Measurements from ENCODE around the gene TNFRSF8.
A peak's percentile ranks its signal among the peaks of the same experiment; 100 is the strongest.

TNFRSF8 gene

DNA sequence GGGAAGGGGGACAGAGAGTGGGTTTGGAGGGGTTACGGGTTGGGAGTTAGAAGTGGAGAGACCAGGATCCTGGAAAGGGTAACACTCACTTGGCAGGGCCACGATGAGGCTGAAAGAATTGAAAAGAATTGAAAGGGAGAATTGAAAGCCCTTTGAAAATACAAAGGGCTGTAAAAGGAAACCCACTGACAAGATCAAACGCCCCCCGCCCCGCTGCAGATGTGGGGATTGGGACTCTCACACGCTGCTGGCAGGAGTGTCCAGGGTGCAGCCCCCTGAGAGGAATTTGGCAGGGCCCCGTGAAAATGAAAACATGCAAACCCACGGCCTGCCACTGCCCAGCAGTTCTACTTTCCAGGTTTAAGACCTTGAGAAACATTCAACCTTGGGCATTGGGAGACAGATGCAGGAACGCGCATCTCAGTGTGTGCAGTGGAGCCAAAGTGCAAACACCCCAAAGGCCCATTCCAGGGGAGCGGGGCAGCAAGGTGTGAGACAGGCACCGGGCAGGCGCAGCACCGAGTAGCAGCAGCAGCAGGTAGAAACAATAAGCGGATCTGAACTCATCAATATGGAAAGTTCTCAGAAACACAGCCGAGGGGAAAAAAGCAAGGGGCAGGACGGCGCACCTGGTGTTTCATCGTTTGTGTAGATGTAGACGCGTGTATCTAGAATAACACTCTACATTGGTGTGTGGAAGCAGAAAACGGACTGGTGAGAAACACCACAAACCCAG lies 95.4 kb downstream of the TNFRSF8 start:
- no peak for DNase-seq (ENCODE audit: low spot score)

DNA sequence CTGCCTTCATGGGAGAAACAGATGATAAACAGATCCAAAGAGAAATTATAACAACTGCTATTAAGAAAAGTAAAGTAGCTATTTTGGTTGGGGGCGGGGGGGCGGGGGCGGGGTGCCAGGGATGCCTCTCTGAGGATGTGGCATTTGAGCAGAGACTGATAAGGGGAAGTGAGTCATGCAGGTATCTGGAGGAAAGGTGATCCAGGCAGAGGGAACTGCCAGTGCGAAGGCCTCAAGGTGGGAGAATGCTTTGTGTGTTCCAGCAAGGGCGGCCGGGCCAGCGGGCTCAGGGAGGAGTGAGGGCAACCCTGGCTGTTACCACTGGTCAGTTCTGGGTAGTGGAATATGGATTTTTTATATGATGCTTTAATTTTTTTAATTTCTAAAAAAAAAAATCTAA lies 96.7 kb downstream of the TNFRSF8 start:
- DNase-seq (ENCODE audit: low spot score), result no peak

- no peak for DNase-seq (ENCODE audit: low spot score)
Observed at GRCh38 chr1:12161324-12161661, 98.2 kb downstream of the TNFRSF8 start.

DNA sequence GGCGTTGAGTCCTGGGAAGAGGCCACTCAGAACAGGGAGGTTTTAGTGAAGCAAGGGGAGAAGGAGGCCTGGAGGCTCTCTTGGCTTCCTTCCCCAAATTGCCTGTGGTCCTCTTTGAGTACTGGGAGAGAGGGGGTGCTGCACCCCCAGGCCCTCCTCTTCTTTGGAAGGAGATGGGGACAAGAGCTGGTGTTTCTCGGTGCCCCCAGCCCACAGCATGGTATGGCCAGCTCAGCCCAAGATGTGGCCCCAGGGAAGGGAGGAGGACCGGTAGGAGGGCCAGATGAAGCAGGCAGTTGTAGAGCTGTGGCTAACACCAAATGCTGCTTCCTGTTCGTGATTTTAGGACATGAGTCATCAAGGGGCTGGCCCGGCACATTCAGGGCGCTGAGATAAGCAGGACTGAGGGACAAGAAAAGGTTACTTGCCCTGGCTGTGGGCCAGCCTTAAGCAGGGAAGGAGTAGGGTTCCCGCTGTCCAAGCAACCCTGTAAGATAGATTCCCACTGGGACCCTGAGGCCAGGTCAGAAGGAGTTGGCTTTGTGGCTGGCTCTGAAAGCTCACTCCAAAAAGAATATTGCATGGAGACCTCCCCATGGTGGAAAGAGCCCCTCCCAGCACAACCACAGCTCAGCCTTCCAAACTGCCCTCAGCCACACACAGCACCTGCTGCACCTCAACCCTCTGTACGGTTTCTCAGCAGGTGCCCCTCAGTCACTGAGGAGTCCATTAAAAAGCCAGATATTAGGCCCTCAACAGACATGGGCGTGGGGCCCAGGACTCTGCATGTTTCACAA lies 98.8 kb downstream of the TNFRSF8 start:
- DNase-seq (ENCODE audit: low spot score), result peak; percentile 70

DNA sequence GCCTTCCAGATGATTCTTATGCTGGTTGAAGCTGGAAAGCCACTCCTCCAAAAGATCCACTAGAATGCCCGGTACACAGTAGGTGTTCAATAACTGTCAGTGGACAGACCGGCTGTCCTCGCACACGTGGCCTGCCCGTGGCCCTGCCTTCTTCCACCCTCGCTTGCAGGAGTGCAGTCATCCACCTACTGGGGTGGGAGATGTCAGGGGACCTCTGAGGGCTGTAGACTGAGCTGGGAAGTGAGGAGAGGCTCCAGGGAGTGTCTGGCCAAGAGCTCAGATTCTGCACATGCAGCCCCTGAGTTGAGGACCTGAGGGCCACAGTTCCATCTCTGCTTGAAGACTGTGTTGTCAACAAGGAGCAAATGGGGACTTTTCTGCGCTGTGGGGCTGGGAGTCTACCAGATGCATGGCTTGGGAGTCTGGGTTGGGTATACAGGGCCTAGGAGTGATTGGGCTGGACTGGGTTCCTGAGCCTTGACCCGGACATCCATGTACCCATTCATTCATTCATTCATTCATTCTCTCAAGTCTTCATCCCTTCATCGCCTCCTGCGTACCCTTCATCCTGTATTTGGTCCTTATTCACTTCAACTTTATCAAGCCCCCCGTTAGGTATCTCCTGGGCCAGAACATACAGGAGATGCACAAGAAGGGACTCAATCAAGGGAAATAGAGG lies 99.5 kb downstream of the TNFRSF8 start:
- no peak for DNase-seq (ENCODE audit: low spot score)

DNA sequence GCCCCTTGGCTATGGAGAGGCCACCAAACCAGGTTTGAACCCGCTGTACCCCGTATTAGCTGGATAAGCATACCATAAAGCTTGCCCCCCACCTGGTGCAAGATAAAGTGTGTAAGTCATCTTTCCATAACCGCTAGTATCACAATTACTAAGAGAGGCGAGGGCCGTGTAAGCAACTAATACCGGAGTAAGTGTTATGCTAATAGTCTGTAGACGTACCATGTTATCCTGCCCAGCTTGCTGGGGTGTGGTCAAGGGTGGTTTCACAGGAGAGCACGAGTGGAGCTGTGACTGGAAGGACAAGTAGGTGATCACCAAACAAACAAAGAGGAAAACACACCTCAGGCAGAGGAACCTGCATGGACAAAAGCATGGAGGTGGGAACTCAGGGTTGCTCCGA lies 100.1 kb downstream of the TNFRSF8 start:
- DNase-seq (ENCODE audit: low spot score), result no peak

DNA sequence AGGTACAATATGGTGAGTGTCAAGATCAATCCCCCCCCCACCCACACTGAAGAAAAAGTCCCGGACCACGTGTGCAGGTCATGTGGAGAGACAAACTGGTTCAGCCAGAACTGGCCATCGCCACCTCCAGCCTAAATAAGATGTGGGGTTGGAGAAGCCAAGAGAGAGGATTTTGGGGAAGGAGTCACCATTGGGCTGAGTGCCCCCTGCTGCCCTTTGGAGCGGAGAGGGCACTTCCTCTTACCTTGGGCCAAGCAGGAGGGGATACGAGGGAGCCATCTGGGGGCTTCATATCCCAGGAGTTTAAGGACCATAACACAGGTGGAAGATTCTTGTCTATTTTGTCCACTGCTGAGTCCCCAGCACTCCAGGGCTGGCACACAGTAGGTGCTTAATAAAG lies 101.1 kb downstream of the TNFRSF8 start:
- DNase-seq (ENCODE audit: low spot score), result no peak

- no peak for DNase-seq (ENCODE audit: low spot score)
Observed at GRCh38 chr1:12165342-12165741, 102.2 kb downstream of the TNFRSF8 start.

DNA sequence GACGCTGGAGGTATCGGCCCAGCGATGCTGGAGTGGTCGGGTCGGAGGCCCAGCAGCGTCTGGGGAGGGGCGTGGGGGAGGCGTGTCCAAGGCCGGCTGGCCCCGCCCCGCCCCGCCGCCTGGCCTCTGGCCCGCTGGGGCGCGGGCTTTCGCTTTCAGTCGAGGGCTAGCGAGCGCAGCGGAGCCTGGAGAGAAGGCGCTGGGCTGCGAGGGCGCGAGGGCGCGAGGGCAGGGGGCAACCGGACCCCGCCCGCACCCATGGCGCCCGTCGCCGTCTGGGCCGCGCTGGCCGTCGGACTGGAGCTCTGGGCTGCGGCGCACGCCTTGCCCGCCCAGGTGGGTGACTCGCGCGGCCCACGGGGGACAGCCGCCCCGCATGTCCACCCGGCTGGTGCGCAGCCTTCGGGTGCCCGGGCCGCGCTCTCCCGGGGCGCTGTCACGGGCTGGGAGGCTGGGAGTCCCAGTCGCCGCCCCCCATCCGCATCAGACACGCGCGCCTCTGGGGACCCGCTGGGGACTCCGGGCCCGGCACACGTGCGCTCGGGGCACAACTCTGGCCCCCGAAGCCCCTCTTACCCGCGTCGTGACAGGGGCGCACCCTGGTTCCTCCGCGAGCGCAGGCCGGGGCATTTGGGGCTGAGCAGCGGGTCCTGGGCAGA lies 103.9 kb downstream of the TNFRSF8 start, which contains the start of gene TNFRSF1B:
TSS of gene TNFRSF1B (plus strand) at position 158 of the 659 bp plus-strand sequence. CDS start at position 259, 101 bp downstream.
- DNase-seq (ENCODE audit: low spot score), result peak; percentile 55

- DNase-seq (ENCODE audit: low spot score), result peak; percentile 51
Observed at GRCh38 chr1:12167493-12168429, 104.7 kb downstream of the TNFRSF8 start.

- DNase-seq (ENCODE audit: low spot score), result no peak
Observed at GRCh38 chr1:12168451-12169160, 105.5 kb downstream of the TNFRSF8 start.

DNA sequence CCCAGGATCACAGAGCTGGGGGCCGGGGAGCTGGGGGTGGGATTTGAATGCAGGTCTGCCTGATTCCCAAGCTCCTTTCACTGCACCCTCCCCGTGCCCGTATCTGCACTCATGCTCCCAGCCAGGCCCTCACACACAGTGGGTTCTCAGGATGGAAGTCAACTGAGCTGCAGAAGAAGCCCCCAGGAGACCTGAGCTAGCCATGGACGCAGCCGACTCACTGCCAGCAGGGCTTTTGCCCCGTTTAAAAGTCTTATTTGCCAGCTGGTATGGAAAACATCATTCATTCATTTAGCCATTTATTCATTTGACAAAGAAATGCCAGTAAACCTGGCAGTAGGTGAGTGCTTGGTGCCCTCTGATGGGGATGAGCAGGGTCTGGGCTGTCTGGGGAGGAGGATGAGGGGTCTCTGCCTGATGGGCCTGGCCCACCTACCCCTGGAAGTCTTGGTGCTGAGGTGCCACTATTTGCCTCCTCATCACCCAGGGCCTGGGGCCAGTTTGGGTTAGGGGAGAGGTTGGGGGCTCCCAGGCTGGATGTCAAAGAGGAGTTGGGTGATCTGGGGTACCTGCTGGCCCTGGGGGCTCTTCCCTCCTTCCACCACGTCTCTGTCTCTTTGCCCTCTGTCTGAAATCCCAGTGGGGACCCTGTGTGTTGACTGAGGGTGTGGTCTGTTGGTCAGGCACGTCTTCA lies 106.5 kb downstream of the TNFRSF8 start:
- DNase-seq (ENCODE audit: low spot score), result no peak

- DNase-seq (ENCODE audit: low spot score), result no peak
Observed at GRCh38 chr1:12170263-12170671, 107.2 kb downstream of the TNFRSF8 start.

DNA sequence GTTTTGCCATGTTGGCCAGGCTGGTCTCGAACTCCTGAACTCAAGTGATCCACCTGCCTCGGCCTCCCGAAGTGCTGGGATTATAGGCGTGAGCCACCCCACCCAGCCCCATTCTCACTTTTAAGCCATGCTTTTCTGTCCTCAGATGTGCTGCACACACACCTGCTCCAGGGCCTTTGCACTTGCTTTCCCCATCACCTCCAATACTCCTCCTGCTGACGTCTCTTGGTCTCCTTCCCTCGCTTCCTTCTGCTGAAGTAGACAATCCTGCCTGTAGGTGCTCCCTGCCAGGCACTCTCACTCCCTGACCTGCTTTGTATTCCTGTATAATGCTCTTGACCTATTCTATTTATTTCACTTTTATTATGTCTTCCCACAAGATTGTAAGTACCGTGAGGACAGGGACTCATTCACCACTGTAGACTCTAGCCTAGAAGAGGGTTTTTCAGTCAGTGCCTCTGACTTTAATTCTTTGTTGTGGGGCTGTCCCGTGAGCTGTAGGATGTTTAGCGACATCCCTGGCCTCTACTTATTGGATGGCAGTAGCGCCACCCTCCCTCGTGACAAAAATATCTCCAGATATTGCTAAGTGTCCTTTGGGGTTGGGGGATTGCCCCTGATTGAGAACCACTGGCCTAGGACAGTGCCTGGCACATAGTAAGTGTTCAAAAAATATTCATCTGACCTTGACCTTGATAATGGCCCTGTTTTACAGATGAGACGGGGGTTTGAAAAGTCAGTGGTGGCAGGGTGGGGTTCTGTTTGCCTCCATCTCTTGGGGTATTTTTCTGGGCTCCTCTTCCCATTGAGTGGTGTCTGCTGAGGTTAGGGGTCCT lies 108.3 kb downstream of the TNFRSF8 start:
- no peak for DNase-seq (ENCODE audit: low spot score)

DNA sequence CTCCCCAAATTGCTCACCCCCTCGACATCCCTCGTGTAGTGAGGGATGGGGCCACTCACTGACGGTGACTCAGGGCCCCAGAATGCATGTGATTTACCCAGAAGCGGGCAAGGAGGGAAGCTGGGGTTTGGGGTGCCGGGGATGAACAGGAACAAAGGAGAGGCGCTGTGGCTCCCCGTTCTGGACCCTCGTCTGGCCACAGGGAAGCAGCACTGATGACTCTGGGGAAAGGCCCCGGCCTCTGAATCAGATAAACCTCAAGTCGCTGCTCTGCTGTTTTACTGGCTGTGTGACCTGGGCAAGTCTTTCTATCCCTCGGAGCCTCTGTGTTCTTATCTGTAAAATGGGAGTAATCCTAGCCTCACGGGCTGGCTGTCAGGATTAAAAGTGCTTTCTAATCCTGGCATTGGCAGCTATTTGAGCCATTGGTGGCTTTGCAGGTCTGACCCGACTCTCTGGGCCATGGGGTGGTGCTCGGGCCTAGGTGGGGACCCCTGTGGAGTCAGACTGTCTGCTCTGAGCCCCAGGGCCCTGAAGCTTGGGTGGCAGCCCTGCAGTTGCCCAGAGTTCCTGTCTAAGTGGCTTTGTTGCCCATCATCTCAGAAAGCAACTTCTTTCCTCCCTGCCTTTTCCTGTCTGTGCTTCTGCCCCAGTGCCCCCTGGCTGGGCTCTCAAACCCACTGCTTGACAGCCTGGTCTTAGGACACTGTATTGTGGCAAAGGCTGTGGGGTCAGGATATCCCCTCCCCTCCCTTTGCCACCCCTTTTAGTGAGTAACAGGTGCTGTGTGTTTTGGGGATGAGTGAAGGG lies 109.1 kb downstream of the TNFRSF8 start:
- DNase-seq (ENCODE audit: low spot score), result no peak

DNA sequence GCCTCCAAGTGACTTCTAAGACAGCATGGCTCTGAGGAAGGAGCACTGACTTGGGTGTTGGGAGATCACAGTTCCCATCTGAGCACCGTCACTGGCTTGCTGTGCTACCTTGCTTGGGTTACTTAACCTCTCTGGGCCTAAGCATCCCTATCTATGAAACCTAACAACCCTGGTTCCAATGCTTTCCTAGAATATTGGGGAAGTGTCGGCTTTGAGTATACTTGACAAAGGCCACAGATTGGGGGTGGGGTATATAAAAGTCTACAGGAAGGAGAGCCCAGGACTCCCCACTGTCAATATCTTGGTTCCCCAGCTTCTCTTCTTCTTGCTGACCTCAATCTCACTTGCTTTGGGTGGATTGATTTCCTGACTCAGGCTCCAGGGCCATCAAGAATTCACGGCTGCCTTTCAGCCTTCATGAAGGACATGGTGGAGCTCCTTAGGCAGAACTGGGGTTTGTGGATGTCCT lies 110.0 kb downstream of the TNFRSF8 start:
- no peak for DNase-seq (ENCODE audit: low spot score)

DNA sequence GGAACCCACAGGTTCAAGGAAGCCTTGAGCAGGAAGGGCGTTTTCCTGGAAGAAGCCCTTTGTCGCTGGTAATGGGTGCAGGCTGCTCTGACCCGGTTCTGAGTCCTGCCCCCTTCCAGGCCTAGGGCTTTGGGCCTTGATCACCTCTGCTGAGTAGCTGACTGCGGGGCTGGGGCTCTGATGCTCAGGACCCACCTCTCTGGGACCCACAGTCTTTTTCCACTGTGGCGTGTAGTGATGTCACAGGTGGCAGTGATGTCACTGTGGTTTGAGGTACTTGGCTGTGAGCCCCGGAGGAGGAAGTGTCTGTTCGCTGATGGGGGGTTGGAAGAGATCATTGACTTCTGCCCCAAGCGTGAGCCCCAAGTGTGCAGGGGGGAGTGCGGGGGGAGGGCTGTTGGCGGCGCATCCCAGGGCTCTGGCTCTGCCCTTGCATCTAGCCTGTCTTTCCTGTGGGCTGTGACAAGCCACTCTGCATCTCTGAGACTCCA lies 110.6 kb downstream of the TNFRSF8 start:
- peak; percentile 50 for DNase-seq (ENCODE audit: low spot score)
